Sigmoid colon (tissue), 4 donors: Measurements from ENCODE around the gene C14orf132.

ENCODE experiments used
- POLR2AphosphoS5 ChIP-seq, 4 donors: sonication (generic); formaldehyde crosslinking; IDR thresholded peaks; one replicate each; pipeline ENCODE4 v1.6.1; 2017; ENCODE audit warnings: antibody characterized with exemption in 4 of 4
- TF ChIP-seq, protein P1 (sequence below), 4 experiments: fragments of 450-650 bp in 3 of 4; fragments of 200-600 bp in 1 of 4; IDR thresholded peaks; one replicate each; pipeline ENCODE4 v1.5.1; 2016 to 2019; ENCODE audit warnings: antibody characterized with exemption in 4 of 4, mild to moderate bottlenecking in 3 of 4, moderate library complexity in 2 of 4

DNA sequence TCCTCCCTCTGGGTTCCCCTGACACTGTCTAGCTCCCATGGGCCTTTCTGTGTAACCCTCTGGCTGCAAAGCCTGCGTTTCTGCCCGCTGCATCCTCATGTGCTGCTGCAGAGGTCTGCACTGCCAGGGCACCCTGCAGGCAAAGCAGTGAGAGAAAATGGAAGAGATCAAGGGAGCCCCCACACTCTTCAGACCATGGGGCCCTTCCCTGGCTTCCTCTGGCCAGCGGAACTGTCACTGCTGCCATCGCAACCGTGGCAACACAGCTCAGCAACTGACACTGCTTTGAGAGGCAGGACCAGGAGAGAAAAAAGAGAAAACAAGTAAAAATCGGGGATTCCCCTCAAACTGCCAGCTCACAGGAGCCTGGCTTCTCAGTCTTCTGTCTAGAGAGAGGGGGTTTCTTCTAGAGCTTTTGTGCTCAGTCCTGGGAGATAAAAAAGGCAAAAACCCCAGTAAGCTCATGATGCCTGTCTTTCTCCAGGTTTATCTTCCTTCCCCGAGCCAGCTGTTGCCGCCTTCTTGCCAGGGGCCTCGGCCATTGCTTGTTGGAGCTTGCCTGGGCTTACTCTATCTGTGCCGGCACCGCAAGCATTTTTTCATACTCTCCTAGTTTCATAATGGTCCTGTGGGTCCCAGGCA, 38.9 kb downstream of the C14orf132 start:
- no peak for TF ChIP-seq POLR2AphosphoS5 (IDR thresholded peaks at IDR 0.05)
- TF ChIP-seq, protein P1, sequence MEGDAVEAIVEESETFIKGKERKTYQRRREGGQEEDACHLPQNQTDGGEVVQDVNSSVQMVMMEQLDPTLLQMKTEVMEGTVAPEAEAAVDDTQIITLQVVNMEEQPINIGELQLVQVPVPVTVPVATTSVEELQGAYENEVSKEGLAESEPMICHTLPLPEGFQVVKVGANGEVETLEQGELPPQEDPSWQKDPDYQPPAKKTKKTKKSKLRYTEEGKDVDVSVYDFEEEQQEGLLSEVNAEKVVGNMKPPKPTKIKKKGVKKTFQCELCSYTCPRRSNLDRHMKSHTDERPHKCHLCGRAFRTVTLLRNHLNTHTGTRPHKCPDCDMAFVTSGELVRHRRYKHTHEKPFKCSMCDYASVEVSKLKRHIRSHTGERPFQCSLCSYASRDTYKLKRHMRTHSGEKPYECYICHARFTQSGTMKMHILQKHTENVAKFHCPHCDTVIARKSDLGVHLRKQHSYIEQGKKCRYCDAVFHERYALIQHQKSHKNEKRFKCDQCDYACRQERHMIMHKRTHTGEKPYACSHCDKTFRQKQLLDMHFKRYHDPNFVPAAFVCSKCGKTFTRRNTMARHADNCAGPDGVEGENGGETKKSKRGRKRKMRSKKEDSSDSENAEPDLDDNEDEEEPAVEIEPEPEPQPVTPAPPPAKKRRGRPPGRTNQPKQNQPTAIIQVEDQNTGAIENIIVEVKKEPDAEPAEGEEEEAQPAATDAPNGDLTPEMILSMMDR (IDR thresholded peaks at IDR 0.05): no peak
